Hippocampal formation (tissue), 2 donors: ENCODE measurements around the gene SFTA2.
"Not testable (repeated sequence)": the region's sequence is repeated elsewhere in the genome, so short reads cannot be mapped to it uniquely, and the experiment has no call there.

ENCODE experiments used
- DNase-seq, 2 donors: peaks; one replicate each; lab custom pipeline; 2025; lab: John Stamatoyannopoulos, UW

The SFTA2 gene

GRCh38 chr6:30912746-30913520 is 19.0 kb downstream of the SFTA2 start:
- DNase-seq = no peak

- DNase-seq = not testable (repeated sequence)
Measured at GRCh38 chr6:30910473-30910872, 21.5 kb downstream of the SFTA2 start.

GRCh38 chr6:30908700-30909099 is 23.3 kb downstream of the SFTA2 start:
- DNase-seq = no peak

DNA sequence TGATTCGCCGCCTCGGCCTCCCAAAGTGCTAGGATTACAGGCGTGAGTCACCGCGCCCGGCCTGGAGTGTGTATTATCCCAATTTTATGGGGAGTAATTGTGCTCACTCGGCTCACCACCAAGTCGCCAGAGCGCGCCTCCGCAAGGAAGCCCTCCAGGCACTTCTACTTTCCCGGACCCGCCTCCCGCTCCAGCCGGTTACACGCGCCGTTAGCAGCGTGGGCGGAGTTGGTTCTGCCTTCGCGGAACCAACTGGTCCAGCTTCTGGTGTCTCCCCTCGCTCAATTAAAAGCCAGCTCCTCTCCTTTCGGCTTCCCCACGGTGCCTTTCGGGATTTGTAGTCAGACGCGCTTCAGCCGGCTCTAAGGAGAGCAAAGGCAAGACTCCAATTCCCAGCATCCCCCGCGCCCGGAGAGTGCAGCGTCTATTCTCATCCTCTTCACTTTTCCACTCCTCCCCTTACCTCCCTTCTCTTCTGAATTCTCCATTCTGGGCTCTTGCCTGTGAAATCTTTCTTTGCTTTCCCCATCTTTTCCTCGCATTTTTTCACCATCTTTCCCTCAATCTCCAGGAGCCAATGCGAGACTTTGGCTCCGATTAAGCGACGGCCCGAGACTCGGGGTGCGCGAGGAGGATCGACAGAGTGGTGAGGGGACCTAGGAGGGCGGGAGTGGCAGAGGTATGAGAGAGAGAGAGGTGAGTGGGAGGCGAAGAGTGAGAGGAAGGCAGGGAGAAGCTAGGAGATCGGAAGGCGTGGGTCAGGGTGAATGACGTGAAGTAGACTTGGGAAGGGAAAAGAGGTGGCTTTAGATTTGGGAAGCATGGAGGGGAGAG is 24.0 kb downstream of the SFTA2 start, which contains the start of gene GTF2H4:
GTF2H4 (plus strand) TSS at position 450 of the 834 bp plus-strand sequence.
- DNase-seq = peak; percentile 94 to 97

- not testable (repeated sequence) for DNase-seq
Measured at GRCh38 chr6:30907290-30907757, 24.6 kb downstream of the SFTA2 start.

GRCh38 chr6:30903236-30903635 is 28.7 kb downstream of the SFTA2 start:
- no peak for DNase-seq

- no peak for DNase-seq
Measured at GRCh38 chr6:30902709-30903108, 29.3 kb downstream of the SFTA2 start.

DNA sequence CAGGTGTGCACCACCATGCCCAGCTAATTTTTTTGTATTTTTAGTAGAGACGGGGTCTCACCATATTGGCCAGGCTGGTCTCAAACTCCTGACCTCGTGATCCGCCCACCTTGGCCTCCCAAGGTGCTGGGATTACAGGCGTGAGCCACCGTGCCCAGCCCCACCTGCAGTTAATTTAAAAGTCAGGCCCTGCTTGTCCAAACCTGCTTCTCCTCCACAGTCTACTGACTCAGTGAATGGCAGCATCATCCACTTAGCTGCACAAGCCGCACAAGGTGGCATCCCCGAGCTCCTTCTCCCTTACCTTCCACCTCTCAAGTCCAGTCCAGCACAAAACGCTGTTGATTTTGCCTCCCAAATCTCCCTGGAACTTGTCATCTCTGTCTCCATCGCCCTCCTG is 29.8 kb downstream of the SFTA2 start:
- not testable (repeated sequence) for DNase-seq

- no peak for DNase-seq
Measured at GRCh38 chr6:30901436-30901835, 30.5 kb downstream of the SFTA2 start.

GRCh38 chr6:30900863-30901417 is 31.0 kb downstream of the SFTA2 start:
- DNase-seq = no peak

GRCh38 chr6:30898750-30899360 is 33.1 kb downstream of the SFTA2 start:
- DNase-seq = no peak

- no peak for DNase-seq
Measured at GRCh38 chr6:30897882-30898281, 34.1 kb downstream of the SFTA2 start.

- DNase-seq = no peak
Measured at GRCh38 chr6:30896541-30896940, 35.4 kb downstream of the SFTA2 start.

DNA sequence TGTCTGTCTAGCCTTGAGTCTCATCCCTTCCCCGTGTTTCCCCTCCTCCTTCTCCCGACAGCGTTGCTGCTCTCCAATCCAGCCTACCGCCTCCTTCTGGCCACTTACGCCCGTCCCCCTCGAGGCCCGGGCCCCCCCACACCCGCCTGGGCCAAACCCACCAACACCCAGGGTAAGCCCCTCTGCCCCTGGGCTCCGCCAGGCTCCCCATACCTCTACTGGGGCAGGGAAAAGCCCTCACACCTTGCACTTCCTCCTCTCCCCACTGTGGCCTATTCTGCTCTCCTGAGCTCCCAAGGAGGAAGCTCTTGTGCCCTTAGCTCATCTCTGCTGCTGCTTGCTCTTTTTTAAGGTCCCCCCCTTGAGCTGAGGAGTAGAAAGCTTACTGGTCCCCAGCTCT is 36.6 kb downstream of the SFTA2 start:
- DNase-seq = no peak

DNA sequence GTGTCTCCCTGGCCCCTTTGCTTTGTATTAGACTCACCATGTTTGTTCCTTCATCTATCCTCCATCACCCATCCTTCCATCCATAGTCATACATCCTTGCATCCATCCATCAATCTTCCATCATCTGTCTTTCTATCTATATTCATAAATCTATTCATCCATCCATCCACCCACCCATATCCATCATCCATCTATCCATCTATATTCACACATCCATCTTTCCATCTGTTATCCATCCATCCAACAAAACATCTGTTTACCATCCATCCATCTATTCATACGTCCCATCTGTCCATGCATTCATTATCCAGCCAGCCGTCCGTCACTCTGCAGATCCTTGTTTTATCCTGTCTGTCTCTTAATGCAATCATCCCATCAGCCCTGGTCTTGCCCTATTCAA is 37.0 kb downstream of the SFTA2 start:
- DNase-seq = no peak

DNA sequence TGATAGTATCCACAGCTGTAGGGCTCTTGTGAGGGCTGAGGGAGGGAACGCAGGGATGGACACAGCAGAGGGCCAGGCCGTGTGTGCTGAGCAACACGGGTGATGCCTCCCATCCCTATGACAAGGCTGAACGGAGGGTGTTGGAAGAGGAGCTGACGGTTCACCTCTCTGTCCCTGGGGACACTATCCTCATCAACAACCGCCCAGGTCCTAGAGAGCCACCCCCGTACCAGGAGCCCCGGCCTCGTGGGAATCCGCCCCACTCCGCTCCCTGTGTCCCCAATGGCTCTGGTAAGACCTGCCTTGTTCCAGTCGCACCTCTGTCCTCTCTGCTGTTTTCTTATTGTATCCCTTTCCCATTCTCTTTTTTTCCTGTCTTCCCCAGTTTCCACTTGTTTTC is 37.6 kb downstream of the SFTA2 start:
- no peak for DNase-seq

DNA sequence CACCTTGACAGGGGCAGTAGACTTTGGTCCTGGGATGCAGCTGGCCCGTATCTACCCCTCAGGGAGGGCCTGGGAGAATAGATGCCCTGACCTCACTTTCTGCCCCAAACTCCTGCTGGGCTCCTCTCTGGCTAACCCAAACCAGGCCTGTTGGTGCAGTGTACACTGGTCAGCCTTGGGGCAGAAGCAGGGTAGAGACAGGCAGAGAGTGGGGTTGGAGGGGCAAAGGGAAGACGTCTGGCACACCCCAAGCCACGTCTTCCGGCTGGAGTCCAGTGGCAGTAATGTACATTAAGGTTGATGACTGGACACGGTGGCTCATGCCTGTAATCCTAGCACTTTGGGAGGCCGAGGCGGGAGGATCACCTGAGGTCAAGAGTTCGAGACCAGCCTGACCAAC is 38.3 kb downstream of the SFTA2 start:
- DNase-seq = no peak

DNA sequence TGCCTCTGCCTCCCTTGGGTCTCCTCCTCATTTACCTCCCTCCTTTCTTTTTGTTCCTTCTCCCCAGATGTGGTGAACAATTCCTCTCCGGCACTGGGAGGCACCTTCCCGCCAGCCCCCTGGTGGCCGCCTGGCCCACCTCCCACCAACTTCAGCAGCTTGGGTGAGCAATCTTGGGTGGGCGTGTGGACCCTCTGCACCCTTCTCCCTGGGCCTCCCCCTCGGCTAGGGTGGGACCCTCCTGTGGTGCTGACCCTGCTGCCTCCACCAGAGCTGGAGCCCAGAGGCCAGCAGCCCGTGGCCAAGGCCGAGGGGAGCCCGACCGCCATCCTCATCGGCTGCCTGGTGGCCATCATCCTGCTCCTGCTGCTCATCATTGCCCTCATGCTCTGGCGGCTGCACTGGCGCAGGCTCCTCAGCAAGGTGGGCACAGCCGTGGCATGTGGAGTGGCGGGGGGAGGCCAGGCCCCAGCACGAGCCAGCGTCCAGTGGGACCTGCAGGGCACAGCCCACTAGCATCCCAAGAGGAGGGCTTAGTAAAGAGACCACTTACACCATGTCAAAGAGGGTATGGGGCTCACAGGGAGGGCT is 38.9 kb downstream of the SFTA2 start:
- DNase-seq = no peak

GRCh38 chr6:30891816-30892538 is 40.0 kb downstream of the SFTA2 start:
- no peak for DNase-seq

DNA sequence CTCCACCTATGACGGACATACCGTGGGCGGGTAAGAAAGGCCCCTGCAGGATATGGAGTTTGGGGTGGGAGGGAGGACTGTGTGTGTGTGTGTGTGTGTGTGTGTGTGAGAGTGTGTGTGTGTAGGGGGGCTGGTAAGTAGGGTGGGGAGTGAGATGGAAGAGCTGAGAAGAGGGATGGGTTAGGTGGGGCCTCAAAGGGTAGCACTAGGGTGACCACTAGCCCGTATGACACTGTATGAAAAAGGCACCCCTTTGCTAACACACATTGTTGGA is 40.6 kb downstream of the SFTA2 start:
- no peak for DNase-seq
